KBM-7 (cell line): ENCODE measurements around the gene PTPRJ.

Source experiments
- DNase-seq: peaks from one replicate; pipeline ENCODE4 v3.0.0-alpha.2; 2015
- in situ Hi-C: fragments of 300-500 bp; cut with MboI; formaldehyde crosslinking; loops from 2 replicates; pipeline ENCODE4 v1.14.3; 2020; ENCODE audit warnings: low sequenced_read_pairs, low pct_unique_long_range_greater_than_20kb, mixed read lengths

PTPRJ gene

DNA sequence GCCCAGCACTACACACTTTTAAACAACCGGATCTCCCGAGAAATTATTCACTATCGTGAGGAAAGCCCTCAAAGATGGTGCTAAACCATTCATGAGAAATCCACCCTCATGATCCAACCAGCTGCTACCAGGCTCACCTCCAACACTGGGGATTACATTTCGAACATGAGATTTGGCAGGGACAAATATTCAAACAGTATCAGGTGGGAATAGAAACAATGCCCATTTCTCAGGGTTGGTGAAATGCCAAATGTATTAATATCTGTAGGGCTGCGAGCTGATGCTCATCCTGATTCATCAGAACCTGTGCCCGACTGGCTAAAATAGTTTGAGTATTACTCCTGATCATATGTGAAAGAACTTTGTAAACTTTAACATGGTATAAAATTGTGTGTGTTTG, 15.8 kb upstream of the PTPRJ start:
- DNase-seq, result no peak
- in situ Hi-C loops, result loop anchor here (10.0 kb wide), 1 partner anchor 140 kb away; no protein-coding TSS in a partner anchor

DNA sequence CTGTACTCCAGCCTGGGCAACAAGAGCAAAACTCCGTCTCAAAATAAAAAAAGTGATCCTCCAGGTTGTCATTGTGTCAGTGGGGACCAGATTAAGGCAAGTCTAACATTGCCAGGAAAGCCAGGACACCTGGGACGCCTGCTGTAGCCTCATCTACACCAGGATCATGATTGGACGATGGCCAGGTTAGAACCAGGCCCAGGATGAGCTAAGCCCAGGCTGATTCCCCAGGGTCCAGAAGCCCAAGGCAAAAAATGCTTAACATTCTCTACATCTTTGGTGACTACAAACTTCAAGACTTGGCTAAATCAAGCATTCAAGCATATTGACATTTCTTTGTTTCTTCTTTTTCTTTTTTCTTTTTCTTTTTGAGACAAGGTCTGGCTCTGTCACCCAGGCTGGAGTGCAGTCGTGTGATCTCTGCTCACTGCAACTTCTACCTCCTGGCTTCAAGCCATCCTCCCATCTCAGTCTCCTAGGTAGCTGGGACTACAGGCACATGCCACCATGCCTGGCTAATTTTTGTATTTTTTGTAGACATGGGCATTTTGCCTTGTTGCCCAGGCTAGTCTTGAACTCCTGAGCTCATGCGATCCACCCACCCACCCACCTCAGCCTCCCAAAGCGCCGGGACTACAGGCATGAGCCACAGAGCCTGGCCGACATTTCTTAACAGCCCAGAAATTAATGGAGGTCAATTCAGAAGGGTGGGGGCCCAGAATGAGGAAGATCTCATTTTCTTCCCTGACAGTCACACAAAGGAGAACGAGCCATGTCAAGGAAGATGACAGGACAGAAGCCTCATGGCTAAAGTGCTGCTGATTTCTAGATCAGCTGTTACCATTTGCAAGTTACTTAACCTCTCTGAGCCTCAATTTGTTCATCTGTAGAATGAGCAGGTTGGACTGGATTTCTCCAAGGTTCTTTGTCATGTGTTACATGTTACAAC, 12.5 kb upstream of the PTPRJ start:
- DNase-seq, result no peak
- in situ Hi-C loops, result loop anchor here (10.0 kb wide), 1 partner anchor 137 kb away; no protein-coding TSS in a partner anchor

DNA sequence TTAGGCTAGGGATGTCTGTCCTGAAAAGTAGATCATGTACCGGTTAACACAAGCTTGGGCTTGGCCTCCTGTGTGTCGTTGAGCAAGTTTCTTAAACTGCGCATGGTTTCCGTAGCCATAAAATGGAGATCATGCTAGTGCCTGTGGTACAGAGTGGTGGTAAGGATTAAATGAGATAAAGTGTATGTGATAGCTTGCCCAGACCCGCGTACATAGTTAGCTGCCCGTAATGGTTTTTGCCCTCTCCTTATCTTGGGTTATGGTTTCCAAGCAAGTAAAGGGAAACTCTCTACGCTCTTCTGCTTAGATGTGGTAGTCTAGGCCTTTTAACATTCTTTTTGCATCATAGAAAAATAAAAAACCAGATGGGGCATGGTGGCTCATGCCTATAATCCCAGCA, 11.0 kb upstream of the PTPRJ start:
- no peak for DNase-seq
- in situ Hi-C loops, result loop anchor here (10.0 kb wide), 1 partner anchor 135 kb away; no protein-coding TSS in a partner anchor

DNA sequence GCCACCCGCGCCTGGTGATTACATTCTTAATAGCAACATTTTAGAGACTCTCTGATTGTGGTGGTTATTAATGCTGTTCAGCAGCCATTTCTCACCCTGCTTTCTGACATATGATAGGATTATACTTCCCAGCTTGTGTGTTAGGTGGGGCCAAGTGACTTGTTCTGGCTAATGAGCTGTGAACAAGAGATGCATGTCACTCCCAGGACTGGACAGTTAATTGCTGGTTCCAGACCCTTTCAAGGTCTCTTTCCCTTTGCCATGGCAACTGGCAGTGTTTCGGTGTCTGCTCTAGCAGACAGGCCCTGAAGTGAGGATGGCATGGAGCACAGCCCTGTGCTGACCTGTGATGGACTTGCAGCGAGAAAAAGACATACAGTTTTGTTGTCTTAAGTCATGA, 8.9 kb upstream of the PTPRJ start:
- in situ Hi-C loops, result no loop called here
- no peak for DNase-seq

DNA sequence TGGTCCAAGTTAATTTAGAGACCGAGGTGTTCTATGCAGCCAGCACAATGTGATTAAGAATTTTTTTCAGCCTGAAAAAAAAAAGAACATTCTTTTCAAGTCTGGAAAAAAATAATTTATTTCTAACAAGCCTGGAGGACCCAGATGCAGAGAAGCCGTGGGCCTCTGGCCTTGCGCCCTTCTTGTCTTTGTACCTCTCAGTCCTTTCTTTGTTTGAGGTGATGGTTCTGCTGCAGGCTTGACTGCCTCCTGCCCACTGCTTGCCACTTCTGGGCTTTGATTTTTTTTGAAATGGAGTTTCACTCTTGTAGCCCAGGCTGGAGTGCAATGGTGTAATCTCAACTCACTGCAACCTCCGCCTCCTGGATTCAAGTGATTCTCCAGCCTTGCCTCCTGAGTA, 7.2 kb upstream of the PTPRJ start:
- DNase-seq, result no peak
- in situ Hi-C loops, result no loop called here

DNA sequence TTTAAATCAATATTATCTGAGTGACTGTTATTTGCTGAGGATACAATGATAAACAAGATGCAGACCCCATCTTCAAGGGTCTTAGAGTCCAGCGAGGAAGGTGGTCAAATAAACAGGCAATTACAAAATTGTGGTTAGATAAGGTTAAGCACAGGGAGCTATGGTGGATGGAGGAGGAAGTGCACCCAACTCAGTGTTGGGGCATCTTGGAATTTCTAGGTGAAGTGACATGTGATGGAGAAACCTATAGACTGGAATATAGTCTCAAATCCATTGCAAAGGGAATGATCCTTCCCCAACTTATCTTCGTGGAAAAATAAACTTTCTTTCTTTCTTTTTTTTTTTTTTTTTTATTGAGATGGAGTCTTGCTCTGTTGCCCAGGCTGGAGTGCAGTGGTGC, 3.4 kb upstream of the PTPRJ start:
- DNase-seq, result no peak
- in situ Hi-C loops, result no loop called here

DNA sequence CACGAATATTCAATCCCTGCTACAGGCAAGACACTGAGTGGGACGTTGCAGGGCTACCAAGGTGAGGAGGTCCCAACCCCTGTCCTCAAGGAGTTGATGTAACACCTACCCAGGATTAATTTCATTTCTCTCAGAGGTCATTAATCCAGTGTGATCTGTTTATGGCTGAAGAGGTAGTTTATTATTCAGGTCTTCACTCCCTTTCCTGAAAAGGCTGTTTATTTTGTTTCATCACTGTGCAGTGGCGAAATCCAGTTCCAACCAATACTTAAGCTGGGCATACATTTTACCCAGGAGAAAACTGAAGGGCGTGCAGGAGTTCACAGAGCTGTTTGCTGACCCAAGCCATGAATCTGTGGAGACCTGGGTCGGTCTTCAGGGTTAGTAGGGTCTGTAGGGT, 2.7 kb upstream of the PTPRJ start:
- no peak for DNase-seq
- in situ Hi-C loops, result no loop called here

DNA sequence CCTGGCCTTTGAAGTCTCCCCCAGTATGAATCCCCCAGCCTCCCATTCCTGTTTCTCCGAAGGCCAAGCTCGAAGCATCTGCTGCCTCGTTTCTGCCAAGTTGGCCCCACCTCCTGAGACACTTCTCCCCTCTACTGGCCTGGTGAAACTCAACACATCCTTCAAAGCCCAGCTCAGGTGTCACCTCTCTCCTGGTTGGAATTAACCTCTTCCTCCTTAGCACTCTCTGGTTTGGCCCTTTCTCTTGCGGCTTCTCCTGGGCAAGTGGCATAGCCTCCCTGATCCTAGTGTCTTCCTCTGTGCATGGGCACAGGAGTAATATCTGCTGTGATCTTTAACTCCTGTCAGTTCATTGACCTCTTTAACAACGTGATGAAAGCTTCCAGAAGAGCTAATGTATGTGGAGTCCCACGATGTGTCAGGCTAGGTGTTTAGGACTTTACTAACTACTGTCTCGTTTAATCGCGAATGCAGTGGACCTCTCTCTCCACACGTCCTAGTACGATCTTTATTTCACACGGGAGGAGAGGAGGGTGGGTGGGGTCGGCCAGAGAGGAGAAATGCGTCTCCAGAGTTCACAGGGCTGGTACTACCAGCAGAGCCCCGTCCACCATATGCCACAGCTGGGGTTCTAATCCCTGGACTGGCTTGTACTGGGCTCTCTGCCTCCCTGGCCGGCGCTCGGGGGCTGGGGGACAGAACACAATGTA, 826 bp upstream of the PTPRJ start:
- DNase-seq, result no peak

DNA sequence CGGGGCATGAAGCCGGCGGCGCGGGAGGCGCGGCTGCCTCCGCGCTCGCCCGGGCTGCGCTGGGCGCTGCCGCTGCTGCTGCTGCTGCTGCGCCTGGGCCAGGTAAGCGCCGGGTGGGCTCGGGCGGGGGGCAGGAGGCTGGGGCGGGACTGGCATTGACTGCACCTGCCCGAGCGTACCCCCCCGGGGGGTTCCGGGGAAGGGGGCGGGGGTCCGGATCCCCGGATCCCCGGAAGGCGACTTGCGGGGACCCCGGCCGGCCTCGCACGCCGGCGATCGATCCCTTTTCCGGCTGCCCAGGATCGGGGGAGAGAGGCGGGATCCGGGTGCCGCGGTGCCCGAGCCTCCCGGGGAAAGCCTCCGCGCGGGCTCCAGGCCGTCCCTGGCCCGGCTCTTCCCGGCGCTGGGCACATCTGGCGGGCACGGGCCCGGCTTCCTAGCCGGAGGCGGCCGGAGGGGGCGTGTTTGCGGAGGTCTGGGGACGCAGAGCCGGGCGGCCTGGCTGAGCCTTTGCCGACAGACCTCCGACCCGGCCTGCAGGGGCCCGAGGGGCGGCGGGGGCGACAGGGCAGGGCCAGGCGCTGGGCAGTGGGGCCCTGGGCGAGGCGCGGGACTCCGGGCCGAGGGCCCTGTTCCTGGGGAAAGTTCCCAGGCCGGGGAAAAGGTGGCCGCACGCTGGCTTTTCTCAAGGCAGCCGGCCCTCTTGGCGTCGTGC, 705 bp downstream of the PTPRJ start:
- in situ Hi-C loops, result no loop called here
- DNase-seq, result no peak

More for the DNA sequence above, 826 bp upstream of the PTPRJ start:
- in situ Hi-C loops, result no loop called here

DNA sequence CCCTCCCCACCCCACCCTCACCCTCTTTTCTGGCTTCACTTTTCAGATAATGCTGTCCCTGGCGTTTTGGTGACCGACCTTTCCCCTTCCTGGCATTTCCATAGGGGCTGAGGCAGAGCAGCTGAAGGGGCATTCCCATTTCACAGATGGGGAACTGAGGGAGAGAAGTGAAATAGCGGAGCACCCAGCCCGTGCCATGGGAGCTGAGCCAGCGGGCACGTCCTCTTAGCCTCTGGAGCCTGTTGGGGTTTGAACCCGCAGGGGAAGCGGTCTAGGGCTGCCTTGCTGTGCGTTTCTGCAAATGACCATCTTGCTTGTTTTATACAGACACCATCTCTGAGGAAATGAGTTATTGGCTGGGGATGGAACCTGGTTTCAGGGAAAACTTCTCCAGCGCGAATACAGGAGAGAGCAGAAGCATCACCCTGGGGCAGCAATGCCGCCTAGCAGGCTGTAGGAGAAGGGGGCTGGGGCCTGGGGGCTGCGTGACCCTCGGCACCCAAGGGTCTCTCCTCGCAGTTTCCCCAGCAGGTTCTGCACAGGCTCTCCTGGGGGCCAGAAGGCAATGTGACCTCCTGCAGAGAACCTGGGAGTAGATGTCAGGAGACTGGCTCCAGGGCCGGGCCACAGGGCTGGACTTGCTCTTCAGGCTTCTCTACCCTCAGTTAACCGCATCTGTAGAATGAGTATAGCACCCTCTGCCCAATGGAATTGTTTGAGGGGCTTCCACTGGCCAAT, 1.5 kb downstream of the PTPRJ start:
- no peak for DNase-seq
- in situ Hi-C loops, result no loop called here

DNA sequence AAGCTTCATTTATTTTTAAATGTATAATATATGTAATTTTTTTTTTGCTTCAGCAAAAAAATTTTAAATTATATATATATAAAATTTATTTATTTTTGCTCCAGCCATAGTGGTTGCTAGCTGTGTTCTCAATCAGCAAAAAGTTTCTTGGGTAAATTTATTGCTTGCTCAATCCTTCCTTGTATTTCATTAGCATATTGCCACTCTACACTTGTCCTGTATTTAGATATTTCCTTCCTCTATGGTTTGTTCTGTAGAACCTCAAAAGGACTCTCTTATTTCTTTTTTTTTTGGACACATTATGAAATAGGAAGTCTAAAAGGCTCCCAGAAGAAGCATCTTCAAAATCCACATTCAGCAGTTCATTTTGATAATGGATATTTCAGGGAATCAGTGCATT, 2.3 kb downstream of the PTPRJ start:
- in situ Hi-C loops, result no loop called here
- no peak for DNase-seq

DNA sequence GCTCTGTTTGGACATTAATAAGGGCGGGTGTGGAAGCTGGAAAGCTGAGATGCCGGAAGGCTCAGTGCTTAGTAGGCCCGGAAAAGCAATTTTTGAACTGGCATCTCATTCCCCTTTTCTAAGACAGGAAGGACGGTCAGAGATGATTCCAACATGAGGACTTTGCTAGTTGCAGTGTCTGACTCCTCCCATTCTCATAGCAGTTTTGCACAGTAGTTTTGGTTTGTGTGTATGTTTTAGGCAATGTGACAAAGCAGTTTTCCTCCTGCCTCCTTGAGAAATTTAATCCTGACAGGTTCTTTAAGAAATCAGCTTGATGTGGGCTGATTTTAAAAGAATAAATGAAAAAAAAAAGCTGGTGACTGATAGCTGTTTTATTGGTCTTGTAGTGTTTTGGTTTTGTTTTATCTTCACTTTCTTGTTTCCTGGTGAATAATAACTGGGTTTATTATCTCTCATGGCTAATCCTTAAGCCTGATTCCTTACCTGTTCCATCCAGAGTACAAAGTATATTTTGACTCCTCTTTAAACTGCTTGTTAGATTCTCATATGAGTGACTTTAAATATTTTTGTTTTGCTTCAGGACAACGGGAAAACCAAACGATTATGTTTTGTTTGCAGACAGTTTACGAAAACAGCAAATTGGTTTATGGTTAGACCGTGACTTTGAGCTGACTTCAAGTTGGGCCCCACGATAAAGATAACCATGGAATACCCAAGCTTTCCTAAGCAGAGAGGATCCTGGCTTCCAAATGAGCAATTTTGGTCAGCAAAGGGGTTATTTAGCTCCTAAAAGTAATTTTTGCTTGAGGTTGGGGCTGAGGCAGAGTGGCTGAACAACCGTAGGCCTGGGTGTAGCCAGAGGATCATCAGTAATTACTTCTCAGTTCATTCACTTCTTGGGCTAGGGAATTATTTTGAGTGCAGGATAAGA, 3.4 kb downstream of the PTPRJ start:
- DNase-seq, result no peak
- in situ Hi-C loops, result no loop called here

DNA sequence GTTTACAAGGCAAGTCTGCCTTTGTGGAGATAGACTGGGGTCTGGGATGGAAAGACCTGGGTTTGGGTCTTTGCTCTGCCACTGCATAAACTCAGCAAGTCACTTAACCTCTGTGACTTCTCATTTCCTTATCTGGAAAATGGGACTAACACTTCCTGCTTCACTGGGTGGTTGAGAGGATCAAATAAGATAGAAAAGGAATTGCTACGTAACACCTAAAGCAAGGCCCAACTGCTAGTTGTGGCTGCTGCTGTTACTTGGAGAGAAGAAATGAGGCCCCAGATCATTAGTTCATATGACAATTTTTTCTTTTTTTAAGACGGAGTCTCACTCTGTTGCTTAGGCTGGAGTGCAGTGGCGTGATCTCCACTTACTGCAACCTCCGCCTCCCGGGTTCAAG, 5.9 kb downstream of the PTPRJ start:
- in situ Hi-C loops, result no loop called here
- DNase-seq, result no peak

DNA sequence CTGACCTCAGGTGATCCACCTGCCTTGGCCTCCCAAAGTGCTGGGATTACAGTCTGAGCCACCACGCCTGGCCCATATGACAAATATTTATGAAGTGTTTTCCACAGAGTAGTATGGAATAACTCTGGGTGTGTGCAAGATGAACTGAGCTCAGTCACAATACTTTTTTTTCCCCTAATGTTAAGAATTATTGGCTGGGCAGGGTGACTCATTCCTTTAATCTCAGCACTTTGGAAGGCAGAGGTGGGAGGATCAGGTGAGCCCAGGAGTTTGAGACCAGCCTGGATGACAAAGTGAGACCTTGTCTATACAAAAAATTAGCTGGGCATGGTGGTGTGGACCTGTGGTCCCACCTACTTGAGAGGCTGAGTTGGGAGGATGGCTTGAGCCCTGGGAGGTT, 6.4 kb downstream of the PTPRJ start:
- in situ Hi-C loops, result no loop called here
- DNase-seq, result no peak

DNA sequence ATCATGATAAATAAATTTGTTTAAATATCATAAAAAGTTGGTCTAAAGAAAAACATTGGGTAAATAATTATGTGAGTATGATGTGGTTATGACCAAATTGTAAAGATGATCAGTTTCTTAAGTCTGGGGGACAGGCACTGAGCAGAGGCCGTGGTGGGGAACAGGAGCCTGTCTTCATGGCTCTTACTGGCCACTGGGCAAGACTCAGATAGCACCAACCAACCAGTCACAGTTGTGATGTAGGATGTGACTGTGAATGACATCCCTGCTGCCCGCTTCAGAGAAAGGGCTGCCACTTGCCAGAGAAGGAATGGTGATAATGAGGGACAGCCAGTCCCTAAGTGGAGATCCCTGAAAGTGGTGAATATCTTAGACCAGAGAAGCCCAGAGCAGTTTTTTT, 7.0 kb downstream of the PTPRJ start:
- in situ Hi-C loops, result no loop called here
- no peak for DNase-seq

DNA sequence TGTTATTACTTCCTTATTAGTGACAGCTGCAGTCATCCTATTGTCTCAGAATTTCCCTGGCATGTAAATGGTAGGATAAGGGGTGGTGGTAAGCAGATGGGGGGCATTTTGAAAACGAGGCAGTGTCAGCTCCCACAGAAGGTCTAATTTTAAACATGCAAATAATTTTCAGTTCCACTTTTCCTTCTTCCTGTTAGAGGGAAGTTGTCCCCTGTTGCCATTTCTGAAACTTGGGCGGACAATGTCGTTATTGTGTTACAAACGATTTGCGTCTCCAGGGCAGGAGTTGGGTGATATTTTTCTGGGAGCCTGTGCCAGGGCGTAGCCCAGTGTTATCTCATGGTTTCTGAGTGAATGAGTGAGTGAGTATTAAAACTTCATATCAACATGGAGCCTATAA, 7.4 kb downstream of the PTPRJ start:
- in situ Hi-C loops, result no loop called here
- DNase-seq, result no peak

DNA sequence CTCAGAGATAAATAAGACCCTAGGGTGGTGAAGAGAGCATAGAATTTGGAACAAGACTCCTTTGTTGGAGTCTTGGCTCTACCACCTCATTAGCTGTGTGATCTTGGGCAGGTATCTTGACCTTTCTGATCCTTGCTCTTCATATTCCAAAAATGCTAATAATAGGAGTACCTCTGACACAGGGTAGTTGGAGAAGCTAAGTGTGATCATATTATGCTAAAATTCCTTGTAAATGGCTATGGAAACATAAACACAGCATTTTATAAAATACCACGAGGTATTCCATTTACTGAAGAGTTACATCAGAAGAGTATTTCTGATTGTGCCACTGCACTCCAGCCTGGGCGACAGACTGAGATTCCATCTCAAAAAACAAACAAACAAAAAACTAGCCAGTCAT, 9.4 kb downstream of the PTPRJ start:
- DNase-seq, result no peak
- in situ Hi-C loops, result no loop called here

DNA sequence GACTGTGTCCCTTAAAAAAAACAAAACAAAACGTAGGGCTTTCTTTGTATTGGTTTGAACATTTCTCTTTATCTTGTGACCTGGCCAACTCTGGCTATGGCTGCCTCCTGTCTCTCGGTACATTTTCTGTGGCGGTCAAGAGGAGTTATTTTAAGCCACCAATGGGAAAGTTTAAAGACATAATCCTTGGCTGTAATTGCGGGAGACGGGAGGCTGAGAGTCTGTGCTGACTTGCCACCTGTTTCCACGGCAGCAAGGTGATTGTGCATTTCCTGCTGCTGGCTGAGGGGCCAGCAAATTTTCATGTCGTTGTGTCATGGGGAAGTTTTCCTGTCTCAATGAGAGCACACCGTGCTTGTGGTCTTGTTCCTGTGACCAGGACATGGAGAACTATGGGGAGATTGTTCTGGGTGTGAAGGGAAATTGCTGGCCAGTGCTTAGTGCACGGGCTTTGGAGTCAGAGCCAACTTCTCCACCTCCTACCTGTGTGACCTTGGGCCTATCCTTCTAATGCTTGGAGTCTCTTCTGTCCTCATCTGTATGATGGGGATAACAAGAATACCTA, 11.0 kb downstream of the PTPRJ start:
- DNase-seq, result peak; percentile 57
- in situ Hi-C loops, result no loop called here
